ENCODE data around the gene PPP1R14D.

The PPP1R14D gene

GRCh38 chr15:40807888-40808461, 20.5 kb downstream of the PPP1R14D start:
- Histone ChIP-seq H3K4me3 (ENCODE audit: low read depth, low read length) (peak overlapping the region; percentile 100), H3K27me3 (replicated peaks) (no peaks in the 10 kb centered on the region), H3K27ac (no peak overlapping the region), H3K36me3 (replicated peaks) (peaks cover 5% of the 10 kb centered on the region)
- in situ Hi-C loops (cut with HindIII; ENCODE audit: low pct_ligation_motif_present, low sequenced_read_pairs), result no loop called here
- no peak for TF ChIP-seq CTCF (IDR thresholded peaks at IDR 0.05; ENCODE audit: low read depth, low read length, missing control alignments)
- DNase-seq, result peak; percentile 18

GRCh38 chr15:40807028-40807887, 21.2 kb downstream of the PPP1R14D start, which contains the start of the genes DNAJC17 and ZFYVE19:
DNAJC17 (minus strand) TSS chr15:40807473; CDS start chr15:40807446, 27 bp downstream.
ZFYVE19 (plus strand) TSS chr15:40807089; CDS start chr15:40807590, 501 bp downstream.
- Histone ChIP-seq H3K4me3 (ENCODE audit: low read depth, low read length) (peak within 1 kb of the TSS; percentile 100), H3K36me3 (replicated peaks) (peaks cover 5% of the 10 kb centered on the region), H3K27me3 (replicated peaks) (no peaks in the 10 kb centered on the region), H3K27ac (peak within 1 kb of the TSS; percentile 45)
- peak; percentile 7 for TF ChIP-seq CTCF (IDR thresholded peaks at IDR 0.05; ENCODE audit: low read depth, low read length, missing control alignments)
- DNase-seq, result peak; percentile 98
- in situ Hi-C loops (cut with HindIII; ENCODE audit: low pct_ligation_motif_present, low sequenced_read_pairs), result no loop called here

DNA sequence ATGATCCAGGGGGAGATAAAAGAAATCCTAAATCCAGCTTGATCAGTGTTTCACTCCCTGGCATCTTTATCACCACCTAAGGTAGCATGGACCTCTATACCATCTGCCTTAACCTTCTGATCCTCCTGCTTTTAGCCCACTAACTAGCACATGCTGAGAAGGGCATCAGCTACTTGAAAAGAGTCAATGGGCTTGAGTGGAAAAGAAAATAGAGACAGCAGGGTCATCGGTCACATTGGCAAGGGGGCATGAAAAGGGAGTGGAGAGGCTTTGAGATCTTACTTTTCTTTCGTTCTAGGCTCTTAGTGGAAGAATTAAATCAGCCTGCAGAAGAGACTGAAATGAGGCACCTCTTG, 21.9 kb downstream of the PPP1R14D start:
- in situ Hi-C loops (cut with HindIII; ENCODE audit: low pct_ligation_motif_present, low sequenced_read_pairs), result no loop called here
- DNase-seq, result no peak
- Histone ChIP-seq H3K36me3 (replicated peaks) (peaks cover 5% of the 10 kb centered on the region), H3K4me3 (ENCODE audit: low read depth, low read length) (peak overlapping the region; percentile 100), H3K27ac (no peak overlapping the region), H3K27me3 (replicated peaks) (no peaks in the 10 kb centered on the region)
- no peak for TF ChIP-seq CTCF (IDR thresholded peaks at IDR 0.05; ENCODE audit: low read depth, low read length, missing control alignments)

- peak; percentile 19 for TF ChIP-seq CTCF (IDR thresholded peaks at IDR 0.05; ENCODE audit: low read depth, low read length, missing control alignments)
- no peak for DNase-seq
- in situ Hi-C loops (cut with HindIII; ENCODE audit: low pct_ligation_motif_present, low sequenced_read_pairs), result no loop called here
- Histone ChIP-seq H3K27me3 (replicated peaks) (no peaks in the 10 kb centered on the region), H3K27ac (no peak overlapping the region), H3K36me3 (replicated peaks) (no peaks in the 10 kb centered on the region), H3K4me3 (ENCODE audit: low read depth, low read length) (no peak overlapping the region)
Measured at GRCh38 chr15:40803688-40804087, 24.8 kb downstream of the PPP1R14D start.

GRCh38 chr15:40803076-40803475, 25.4 kb downstream of the PPP1R14D start:
- Histone ChIP-seq H3K4me3 (ENCODE audit: low read depth, low read length) (no peak overlapping the region), H3K27ac (no peak overlapping the region)
- TF ChIP-seq CTCF (IDR thresholded peaks at IDR 0.05; ENCODE audit: low read depth, low read length, missing control alignments), result no peak

More at GRCh38 chr15:40803076-40803475, 25.4 kb downstream of the PPP1R14D start:
- DNase-seq, result no peak
- Histone ChIP-seq H3K27me3 (replicated peaks) (no peaks in the 10 kb centered on the region), H3K36me3 (replicated peaks) (no peaks in the 10 kb centered on the region)
- in situ Hi-C loops (cut with HindIII; ENCODE audit: low pct_ligation_motif_present, low sequenced_read_pairs), result no loop called here

Data from brain microvascular endothelial cell (primary cell).